Activated B cell treated with CpG ODN at 0.5 μM for 24 hours (primary cell): Measurements from ENCODE around the gene ENPP1. TPM values are rescaled to one million over a fixed set of nuclear protein-coding genes. Genes with fewer than 3 reads are reported as not detected.

ENCODE experiments used
- ATAC-seq: fragments of 200-7000 bp; cut with Tn5 transposase; one replicate; pipeline ENCODE4 v1.10.0; 2021; ENCODE audit warnings: low read depth, mild to moderate bottlenecking, moderate library complexity
- CTCF ChIA-PET: fragments of 350-600 bp; sonication (Branson Sonifier 250); formaldehyde crosslinking; loops from one replicate; lab custom pipeline; 2021; ENCODE audit warnings: antibody characterized with exemption; lab: Charles Lee
- POLR2A ChIA-PET: fragments of 350-600 bp; sonication (Branson Sonifier 250); formaldehyde crosslinking; loops from one replicate; lab custom pipeline; 2021; ENCODE audit warnings: antibody characterized with exemption; lab: Charles Lee
- DNase-seq: peaks from one replicate; pipeline ENCODE4 v3.0.0; 2022
- H3K27ac Mint-ChIP-seq: one replicate; pipeline ENCODE4 v1.8.0; 2020; ENCODE audit warnings: mixed read lengths
- H3K27me3 Mint-ChIP-seq: one replicate; pipeline ENCODE4 v1.8.0; 2021; ENCODE audit warnings: mixed read lengths
- H3K36me3 Mint-ChIP-seq: one replicate; pipeline ENCODE4 v1.8.0; 2021; ENCODE audit warnings: low read depth, mixed read lengths
- H3K4me1 Mint-ChIP-seq: one replicate; pipeline ENCODE4 v1.8.0; 2021; ENCODE audit warnings: mixed read lengths
- H3K4me3 Mint-ChIP-seq: one replicate; pipeline ENCODE4 v1.8.0; 2020; ENCODE audit warnings: mild to moderate bottlenecking, mixed read lengths
- H3K9me3 Mint-ChIP-seq: one replicate; pipeline ENCODE4 v1.8.0; 2020; ENCODE audit warnings: mixed read lengths
- CTCF ChIP-seq: fragments of 200-600 bp; IDR thresholded peaks from one replicate; pipeline ENCODE4 v1.8.0; 2022; ENCODE audit warnings: antibody characterized with exemption, mild to moderate bottlenecking
- intact Hi-C: fragments of 100-400 bp; cut with micrococcal nuclease; formaldehyde crosslinking; loops from one replicate; pipeline ENCODE4 v1.15.1; 2024
- total RNA-seq: library from RNA; stranded (reverse); gene quantifications from 2 replicates; pipeline ENCODE4 v1.2.3, GENCODE V29; 2022

The ENPP1 gene
- total RNA-seq, 1 donor from 2014 or later = 1.3 TPM

DNA sequence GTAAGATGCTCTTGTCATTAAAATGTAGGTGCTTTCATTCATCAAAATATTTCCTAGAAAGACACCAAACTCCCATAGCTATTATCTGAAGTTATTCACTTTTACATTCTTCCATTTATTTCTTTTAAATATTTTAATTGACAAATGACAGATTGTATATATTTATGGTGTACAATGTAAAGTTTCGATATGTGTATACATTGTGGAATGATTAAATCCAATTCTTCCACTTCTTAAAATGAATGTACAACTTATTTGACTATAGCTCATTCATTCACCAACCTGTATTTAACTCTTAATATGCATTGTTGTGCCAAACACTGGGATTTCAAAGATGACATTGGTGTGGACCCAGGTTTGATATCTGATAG lies 102.4 kb downstream of the ENPP1 start:
- Mint-ChIP-seq H3K4me3 (no peak overlapping the region), H3K9me3 (no peaks in the 10 kb centered on the region), H3K27ac (no peak overlapping the region), H3K36me3 (no peaks in the 10 kb centered on the region), H3K27me3 (peaks cover 26% of the 10 kb centered on the region), H3K4me1 (peaks cover 10% of the 10 kb centered on the region)
- ChIA-PET CTCF (interaction anchor here (0.7 to 6.1 kb wide), 14 partner anchors 10 to 712 kb away, joined by 3 to 102 read pairs (median 4); partner anchors contain the start of gene MED23), POLR2A (interaction anchor here (0.6 to 1.1 kb wide), 4 partner anchors 215 to 797 kb away, joined by 3 to 7 read pairs (median 5); no protein-coding TSS in a partner anchor)
- intact Hi-C loops = loop anchor here (1.0 to 10.0 kb wide), 10 partner anchors 103 to 1025 kb away; partner anchors contain the start of genes ENPP1 and MED23
- DNase-seq = no peak
- ATAC-seq = no peak
- TF ChIP-seq CTCF = no peak

GRCh38 chr6:131910956-131911355 lies 103.1 kb downstream of the ENPP1 start:
- H3K4me1 Mint-ChIP-seq = peaks cover 11% of the 10 kb centered on the region
- H3K36me3 Mint-ChIP-seq = no peaks in the 10 kb centered on the region
- H3K27me3 Mint-ChIP-seq = peaks cover 28% of the 10 kb centered on the region
- TF ChIP-seq CTCF = no peak
- DNase-seq (no peak), ATAC-seq (no peak)
- ChIA-PET CTCF (interaction anchor here (1.1 to 6.1 kb wide), 3 partner anchors 215 to 294 kb away, joined by 3 to 102 read pairs (median 11); partner anchors contain the start of gene MED23), POLR2A (no interaction called here)
- intact Hi-C loops = loop anchor here (1.0 to 10.0 kb wide), 10 partner anchors 104 to 1026 kb away; partner anchors contain the start of genes ENPP1 and MED23
- H3K27ac Mint-ChIP-seq = no peak overlapping the region
- no peaks in the 10 kb centered on the region for H3K9me3 Mint-ChIP-seq
- no peak overlapping the region for H3K4me3 Mint-ChIP-seq

- Mint-ChIP-seq H3K4me3 (no peak overlapping the region), H3K9me3 (no peaks in the 10 kb centered on the region), H3K27ac (no peak overlapping the region), H3K27me3 (peaks cover 30% of the 10 kb centered on the region), H3K36me3 (no peaks in the 10 kb centered on the region), H3K4me1 (peaks cover 19% of the 10 kb centered on the region)
- ChIA-PET POLR2A (interaction anchor here (0.7 kb wide), 1 partner anchor 590 kb away, joined by 3 read pairs; no protein-coding TSS in a partner anchor), CTCF (interaction anchor here (1.1 to 6.1 kb wide), 2 partner anchors 216 to 275 kb away, joined by 3 to 102 read pairs; partner anchors contain the start of gene ENPP3)
- no peak for ATAC-seq
- no peak for TF ChIP-seq CTCF
- no peak for DNase-seq
- intact Hi-C loops = loop anchor here (2.0 to 10.0 kb wide), 6 partner anchors 105 to 715 kb away; partner anchors contain the start of genes ENPP1 and MED23
Observed at GRCh38 chr6:131911951-131912350, 104.1 kb downstream of the ENPP1 start.

DNA sequence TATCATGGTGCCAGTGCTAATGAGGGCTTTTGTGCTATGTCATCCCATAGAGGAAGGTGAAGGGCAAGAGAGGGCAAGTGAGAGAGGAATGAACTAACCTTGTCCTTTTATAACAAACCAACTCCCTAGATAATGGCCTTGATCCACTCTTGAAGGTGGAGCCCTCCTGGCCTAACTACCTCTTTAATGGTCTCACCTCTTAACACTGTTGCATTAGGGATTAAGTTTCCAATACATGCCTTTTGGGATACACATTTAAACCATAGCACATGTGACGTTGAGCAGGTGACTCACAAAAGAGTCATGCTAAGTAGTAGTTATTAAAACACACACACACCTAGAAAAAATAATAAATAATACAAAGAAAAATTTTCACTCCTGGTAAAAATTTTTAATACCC lies 106.4 kb downstream of the ENPP1 start:
- peaks cover 30% of the 10 kb centered on the region for H3K27me3 Mint-ChIP-seq
- DNase-seq (no peak), ATAC-seq (no peak)
- peaks cover 32% of the 10 kb centered on the region for H3K4me1 Mint-ChIP-seq
- ChIA-PET CTCF (interaction anchor here (0.8 to 3.1 kb wide), 11 partner anchors 9 to 568 kb away, joined by 3 to 24 read pairs (median 11); no protein-coding TSS in a partner anchor), POLR2A (no interaction called here)
- intact Hi-C loops = loop anchor here (2.0 to 10.0 kb wide), 6 partner anchors 107 to 717 kb away; partner anchors contain the start of genes ENPP1 and MED23
- no peak overlapping the region for H3K4me3 Mint-ChIP-seq
- no peak for TF ChIP-seq CTCF
- H3K9me3 Mint-ChIP-seq = no peaks in the 10 kb centered on the region
- H3K36me3 Mint-ChIP-seq = no peaks in the 10 kb centered on the region
- H3K27ac Mint-ChIP-seq = no peak overlapping the region
